ENCODE results near the gene LRRFIP1. TPM values are rescaled to one million over a fixed set of nuclear protein-coding genes. Genes with fewer than 3 reads are reported as not detected.
A peak's percentile ranks its signal among the peaks of the same experiment; 100 is the strongest.

LRRFIP1 gene
- total RNA-seq, 1 donor from 2014 or later: 103 TPM

DNA sequence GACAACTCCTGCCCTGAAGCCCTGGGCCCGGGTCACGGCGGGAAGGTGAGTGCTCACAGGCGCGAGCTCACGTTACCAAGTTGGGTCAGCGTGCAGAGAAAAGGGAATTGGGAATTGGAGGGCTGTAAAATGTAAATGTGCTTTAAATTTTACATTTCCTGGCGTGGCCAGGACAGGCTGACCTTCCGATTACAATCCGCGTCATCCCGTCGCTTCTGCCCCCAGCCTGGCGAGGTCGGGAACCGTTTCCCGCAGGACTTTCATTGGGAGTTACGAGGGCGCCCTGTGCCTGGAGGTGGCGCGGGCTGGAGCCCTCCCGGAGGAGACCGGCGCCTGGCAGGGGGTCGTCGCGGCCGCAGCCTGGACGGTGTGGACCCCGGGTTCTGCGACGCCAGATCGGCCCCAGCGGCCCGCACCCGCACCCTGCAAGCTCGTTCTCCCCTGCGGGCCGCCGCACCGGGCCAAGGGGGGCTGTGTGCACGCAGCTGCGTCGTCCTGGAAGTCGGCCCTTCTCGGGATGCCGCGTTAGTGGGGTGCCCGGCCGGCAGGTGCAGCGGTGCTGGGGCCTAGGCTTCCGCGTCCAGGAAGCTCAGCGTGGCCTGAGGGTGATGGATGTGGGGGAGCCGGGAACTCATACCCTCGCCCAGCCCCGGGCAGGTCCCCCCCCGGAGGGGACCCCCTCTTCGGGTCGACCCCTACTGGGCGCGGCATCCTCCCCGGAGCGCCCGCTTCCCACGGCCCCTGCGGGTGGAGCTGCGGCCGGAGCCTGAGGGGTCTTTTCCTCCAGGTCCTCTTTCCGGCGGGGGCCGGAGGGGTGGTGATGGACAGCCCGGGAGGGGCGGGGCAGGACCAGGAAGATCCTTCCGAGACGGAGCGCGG is 63.9 kb downstream of the LRRFIP1 start:
- no peak for ATAC-seq

DNA sequence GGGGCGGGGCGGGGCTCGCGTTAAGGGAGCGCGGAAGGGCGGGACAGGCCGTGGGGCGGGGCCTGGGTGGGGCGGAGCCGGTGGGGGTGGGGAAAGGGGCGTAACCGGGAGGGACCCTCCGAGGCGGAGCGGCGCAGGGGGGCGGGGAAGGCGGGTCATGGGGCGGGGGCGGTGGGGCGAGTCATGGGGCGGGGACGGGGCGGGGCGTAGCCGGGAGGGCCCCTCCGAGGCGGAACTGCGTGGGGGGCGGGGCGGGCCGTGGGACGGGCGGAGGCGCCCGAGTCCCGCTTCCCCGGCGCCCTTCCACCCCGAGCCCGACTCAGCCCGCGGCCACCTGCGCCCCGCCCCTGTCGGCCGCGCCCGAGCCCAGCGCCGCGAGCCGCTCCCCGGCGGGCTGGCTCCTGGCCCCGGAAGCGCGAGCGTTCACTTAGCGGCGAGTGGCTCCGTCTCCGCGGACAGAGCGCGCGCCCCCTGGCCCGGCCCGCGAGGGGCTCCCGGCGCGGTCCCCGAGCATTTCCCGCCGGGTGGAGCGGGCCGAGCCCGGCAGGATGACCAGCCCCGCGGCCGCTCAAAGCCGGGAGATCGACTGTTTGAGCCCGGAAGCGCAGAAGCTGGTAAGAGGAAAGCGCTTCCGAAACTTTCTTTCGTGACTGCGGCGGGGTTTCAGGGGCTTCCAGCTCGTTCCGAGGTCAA is 64.7 kb downstream of the LRRFIP1 start:
- ATAC-seq: peak; percentile 85

- peak; percentile 0 for ATAC-seq
Observed at GRCh38 chr2:237692601-237693290, 65.4 kb downstream of the LRRFIP1 start.

DNA sequence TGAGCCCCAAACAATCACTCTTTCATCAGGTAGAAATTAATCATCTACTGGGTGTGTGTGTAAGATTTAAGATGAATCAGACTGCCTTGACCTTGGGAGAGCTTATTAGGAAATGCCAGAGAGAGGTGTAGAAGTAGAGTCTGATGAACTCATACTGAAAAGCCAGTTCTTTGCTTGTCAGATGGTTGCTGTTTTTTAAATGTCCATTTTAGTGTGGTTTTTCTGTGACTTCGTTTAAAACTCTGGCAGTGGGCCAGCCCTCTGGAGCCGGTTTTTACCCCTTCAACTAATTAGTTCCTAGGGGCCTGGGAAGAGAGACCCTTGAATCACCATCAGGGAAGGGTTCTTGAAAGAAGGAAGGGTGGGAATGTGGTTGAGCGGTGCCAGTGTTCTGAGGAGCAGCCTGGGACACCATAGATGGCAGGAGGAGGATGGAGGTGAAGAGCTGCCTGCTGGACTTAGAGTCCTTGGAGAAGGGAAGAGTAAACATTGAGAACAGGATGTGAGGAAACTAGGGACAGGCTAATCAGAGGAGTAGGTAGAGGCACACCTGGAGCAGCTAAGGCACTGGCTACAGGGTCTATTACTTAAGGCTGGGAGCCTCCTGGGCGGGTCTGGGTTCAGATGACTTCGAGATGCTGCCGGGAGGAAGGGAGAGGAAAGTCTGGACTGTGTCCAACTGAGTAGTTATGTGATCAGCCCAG is 66.1 kb downstream of the LRRFIP1 start:
- ATAC-seq: peak; percentile 48

GRCh38 chr2:237694415-237695194 is 67.2 kb downstream of the LRRFIP1 start:
- peak; percentile 20 for ATAC-seq

DNA sequence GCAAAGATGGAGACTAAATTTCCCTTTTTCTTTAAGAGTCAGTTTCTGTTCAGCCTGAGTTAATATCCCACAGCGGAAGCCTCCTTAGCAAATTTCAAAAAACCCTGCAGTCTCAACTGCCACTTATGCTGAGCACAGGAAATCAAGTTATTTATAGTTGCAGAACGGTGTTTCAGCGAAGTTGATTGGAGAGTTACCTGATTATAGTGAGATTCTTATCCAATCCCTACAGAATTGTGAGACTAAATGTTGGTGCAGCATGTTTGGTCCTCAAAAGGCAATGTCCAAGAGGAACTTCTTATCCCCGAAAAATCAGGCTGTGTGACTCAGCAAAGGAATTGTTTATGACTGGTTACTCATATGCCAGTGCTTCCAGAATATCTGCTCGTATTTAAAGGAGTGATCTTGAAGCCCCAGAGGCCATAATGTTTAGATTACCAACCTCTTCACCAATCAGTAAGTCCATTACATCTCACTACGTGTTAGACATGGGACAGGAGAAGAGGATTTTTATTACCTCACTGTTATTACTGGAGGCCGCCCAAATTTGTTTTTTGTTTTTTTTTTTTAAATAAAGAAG is 67.9 kb downstream of the LRRFIP1 start:
- peak; percentile 7 for ATAC-seq

GRCh38 chr2:237696461-237696860 is 69.1 kb downstream of the LRRFIP1 start:
- ATAC-seq: no peak

DNA sequence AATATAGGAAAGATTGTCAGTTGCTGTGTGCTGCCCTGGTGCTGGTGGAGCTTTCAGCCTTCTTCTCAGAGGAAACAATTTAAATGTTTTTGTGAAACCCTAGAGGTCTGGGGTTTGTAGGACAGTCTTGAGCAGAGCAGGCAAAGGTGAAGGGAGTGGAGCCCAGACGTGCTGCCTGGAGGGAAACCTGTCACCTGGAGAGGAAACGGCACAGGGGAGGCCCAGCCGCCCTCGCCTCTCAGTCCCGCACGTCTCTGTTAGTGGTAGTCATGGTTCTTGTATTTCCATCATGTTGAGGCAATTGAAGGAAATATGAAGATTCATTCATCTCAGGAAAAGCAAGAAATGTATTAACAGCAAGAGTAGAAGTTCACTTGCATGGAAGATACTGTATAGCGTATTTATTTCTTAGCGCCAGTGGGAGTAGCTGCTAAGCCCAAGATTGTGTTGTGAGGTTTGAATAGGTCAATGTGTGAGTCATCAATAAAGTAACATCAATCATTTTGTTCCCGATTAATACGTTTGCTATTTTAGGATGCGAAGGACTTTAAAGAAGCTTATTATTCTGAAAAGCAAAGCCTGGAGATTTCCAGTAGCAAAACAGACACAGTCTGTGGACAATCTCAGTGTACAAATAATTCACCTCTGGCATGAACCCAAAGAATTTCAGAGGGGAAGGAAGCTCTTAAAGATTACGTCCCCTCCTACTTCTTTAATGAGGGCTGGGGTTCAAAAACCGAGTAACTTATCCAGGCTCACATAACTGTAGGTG is 70.4 kb downstream of the LRRFIP1 start:
- ATAC-seq: no peak

DNA sequence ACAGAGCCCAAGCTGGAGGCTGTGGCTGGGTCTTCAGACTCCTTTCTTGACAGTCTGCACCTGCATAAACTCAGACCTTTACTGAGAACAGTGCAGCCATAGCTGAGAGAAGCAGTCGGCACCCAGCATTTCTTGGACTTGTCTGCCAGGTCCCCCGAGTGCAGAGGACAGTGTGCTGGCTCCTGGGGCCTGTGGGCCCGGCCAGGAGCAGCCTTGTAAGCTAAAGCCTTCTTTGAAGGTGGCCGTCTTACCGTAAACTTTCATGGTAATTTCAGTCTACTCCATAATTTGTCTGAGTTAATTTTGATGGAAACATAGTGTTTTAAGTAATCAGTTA is 70.9 kb downstream of the LRRFIP1 start:
- no peak for ATAC-seq

- no peak for ATAC-seq
Observed at GRCh38 chr2:237699870-237700511, 72.6 kb downstream of the LRRFIP1 start.

DNA sequence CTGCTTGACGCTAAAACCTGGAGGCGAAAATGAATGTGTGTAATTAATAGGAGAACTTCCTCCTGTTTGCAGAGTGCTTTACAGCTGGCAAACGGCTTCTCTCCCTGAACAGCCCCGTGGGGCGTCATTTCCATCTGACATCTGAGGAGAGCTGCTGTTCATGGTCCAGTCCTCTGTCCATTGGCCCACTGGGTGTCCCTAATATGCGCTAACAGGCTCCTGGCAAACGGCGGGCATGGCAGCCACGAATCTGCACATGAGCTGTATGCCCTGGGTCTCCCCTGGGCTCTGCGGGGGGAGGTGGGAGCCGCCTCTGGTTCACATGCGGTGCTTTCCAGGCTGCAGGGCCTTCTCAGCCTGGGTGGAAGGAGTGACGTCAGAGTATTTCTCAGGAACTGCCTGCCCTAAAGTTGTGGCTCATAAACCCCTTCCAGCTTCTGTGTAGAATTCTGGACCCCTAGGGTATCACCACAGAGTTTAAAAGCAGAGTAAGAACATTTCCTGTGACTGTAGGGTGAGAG is 73.2 kb downstream of the LRRFIP1 start:
- no peak for ATAC-seq

GRCh38 chr2:237701033-237701858 is 73.9 kb downstream of the LRRFIP1 start:
- no peak for ATAC-seq

DNA sequence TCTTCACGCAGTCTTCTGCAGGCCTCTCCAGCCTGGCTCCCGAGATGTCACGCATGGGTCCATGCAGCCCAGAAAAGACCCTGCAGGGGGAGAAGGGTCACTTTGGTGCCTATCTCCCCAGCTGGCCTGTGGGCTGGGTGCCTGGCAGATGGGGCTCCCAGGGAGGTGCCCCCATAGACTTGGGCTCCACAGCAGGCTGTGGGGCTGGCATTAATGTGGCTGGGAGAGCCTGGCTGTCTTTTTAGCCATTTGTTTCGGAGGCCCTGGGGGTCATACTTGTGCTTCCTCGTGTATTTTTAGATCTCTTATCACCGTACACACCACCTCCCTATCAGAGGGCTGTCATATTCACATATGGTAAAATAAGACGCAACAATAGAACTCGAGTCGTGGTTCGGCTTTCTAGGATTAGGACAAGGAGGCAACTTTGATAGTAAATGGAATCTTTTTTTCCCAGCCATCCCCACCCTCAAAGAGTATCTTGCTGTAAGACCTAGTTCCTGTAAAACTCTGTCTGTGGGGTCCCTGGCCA is 74.5 kb downstream of the LRRFIP1 start:
- ATAC-seq: no peak

GRCh38 chr2:237702441-237703391 is 75.3 kb downstream of the LRRFIP1 start:
- ATAC-seq: peak; percentile 16

DNA sequence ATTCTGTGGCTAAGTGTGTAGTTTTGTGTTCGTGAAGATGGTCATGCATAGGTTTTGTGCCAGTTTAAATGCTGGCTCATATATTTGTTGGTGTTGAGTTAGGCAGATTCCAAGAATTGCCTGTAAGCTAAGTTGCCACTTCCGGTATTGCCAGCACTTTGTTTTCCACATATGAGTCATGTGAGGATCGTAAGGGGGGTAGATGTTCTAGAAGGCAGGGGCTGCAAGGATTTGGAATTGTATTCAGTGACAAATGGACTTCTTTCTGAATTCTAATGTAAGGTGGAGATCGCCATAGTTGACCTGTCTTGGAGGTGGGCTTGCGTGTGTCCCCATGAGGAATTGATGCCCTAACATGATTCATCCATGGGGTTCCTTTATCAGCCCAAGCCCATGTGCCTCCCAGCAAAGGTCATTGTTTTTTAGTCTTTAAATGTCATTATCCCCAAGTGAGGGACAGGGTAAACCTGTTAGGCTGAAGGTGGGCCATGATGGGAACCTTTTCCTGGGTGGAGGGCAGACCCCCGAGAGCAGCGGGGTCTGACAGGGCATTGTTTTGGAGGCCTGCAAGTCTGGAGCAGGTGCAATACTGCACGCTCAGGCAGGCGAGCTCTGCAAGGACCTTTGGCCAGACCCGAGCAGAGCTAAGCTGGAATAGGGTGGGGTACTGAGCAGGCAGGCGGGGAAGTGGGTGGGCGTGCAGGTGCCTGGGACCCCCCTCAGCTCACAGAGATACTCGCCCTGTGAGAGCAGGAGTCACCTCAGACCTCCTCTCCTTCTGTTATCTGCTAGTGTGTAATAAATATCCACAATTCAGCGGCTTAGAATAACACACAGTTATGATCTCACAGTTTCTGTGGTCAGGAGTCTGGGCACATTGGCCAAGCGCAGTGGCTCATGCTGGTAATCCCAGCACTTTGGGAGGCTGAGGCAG is 77.4 kb downstream of the LRRFIP1 start:
- ATAC-seq: no peak

- no peak for ATAC-seq
Observed at GRCh38 chr2:237706257-237706656, 78.9 kb downstream of the LRRFIP1 start.

- peak; percentile 19 for ATAC-seq
Observed at GRCh38 chr2:237708065-237708398, 80.6 kb downstream of the LRRFIP1 start.

Measured in esophagus mucosa (tissue), 1 donor.